Neural crest cell (in vitro differentiated cells): ENCODE results near the gene BCAT1. TPM values are rescaled to one million over a fixed set of nuclear protein-coding genes. Genes with fewer than 3 reads are reported as not detected.

Source experiments
- DNase-seq: peaks from one replicate; pipeline ENCODE4 v3.0.0; 2021; ENCODE audit warnings: low read depth, mixed read lengths, low spot score
- H3K27ac Mint-ChIP-seq: one replicate; pipeline ENCODE4 v1.8.0; 2021; ENCODE audit warnings: mild to moderate bottlenecking, mixed read lengths; ENCODE audit not compliant: unreplicated experiment
- H3K27me3 Mint-ChIP-seq: 2 replicates; pipeline ENCODE4 v1.8.0; 2021; ENCODE audit warnings: low read depth, mild to moderate bottlenecking, mixed read lengths
- H3K36me3 Mint-ChIP-seq: 2 replicates; pipeline ENCODE4 v1.8.0; 2021; ENCODE audit warnings: low read depth, mild to moderate bottlenecking, mixed read lengths
- H3K4me1 Mint-ChIP-seq: 2 replicates; pipeline ENCODE4 v1.8.0; 2021; ENCODE audit warnings: mixed read lengths
- H3K4me3 Mint-ChIP-seq: one replicate; pipeline ENCODE4 v1.8.0; 2021; ENCODE audit warnings: mild to moderate bottlenecking, mixed read lengths
- H3K9me3 Mint-ChIP-seq: 2 replicates; pipeline ENCODE4 v1.8.0; 2021; ENCODE audit warnings: mixed read lengths
- total RNA-seq: library from RNA; stranded (reverse); gene quantifications from 2 replicates; pipeline ENCODE4 v1.2.1, GENCODE V29; 2021
- TF ChIP-seq, protein P1 (sequence below): fragments of 200-600 bp; sonication (generic); conservative IDR thresholded peaks from 2 replicates; pipeline ENCODE4 v1.5.0; 2021; ENCODE audit warnings: antibody characterized with exemption, mild to moderate bottlenecking

The BCAT1 gene
- total RNA-seq, 1 donor from 2014 or later = 199 TPM

DNA sequence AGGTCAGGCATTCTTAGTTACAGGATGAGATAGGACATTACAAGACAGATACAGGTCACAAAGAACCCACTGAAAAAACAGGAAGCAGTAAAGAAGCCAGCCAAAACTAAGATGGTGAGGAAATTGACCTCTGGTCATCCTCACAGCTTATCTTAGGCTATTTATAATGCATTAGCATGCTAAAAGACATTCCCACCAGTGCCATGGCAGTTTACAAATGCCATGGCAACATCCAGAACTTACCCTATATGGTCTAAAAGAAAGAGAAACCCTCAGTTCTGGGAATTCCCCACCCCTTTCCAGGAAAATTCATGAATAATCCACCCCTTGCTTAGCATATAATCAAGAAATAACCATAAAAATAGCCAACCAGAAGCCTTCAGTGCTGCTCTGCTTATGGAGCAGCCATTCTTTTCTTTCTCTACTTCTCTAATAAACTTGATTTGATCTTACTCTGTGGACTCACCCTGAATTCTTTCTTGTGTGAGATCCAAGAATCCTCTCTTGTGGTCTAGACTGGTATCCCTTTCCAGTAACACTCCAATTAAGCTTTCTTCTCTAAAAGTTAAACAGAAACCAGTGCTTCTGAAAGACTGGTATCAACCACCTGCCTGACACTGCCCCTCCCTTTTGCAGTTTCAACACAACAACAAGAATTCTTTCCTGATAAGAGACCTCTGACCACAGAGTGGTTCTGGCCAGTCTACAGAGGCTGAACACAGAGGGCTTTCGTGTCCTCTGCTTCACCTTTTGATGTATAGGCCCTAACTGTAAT, 86.9 kb downstream of the BCAT1 start:
- no peak overlapping the region for H3K27ac Mint-ChIP-seq
- H3K4me3 Mint-ChIP-seq = no peak overlapping the region
- H3K9me3 Mint-ChIP-seq = peaks cover 17% of the 10 kb centered on the region

DNA sequence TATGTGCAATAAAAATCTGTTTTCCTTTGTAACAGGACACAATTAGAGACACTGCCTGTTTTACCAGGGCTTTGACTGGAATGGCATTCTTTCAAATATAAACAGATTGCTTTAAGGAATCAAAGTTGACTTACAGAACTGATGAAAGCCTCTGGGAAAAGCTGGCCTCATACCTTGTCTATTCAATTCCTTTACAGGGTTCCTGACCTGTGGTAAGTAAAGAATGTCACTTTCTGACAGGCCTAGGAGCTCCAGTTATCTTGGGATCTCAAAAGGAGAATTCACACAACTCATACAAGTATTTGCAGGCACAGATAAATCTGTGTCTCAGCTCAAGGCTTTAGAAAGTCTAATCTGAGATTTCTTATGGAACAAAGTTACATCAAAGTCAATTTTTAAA, 88.4 kb downstream of the BCAT1 start:
- Mint-ChIP-seq H3K4me3 (no peak overlapping the region), H3K27ac (no peak overlapping the region), H3K27me3 (no peaks in the 10 kb centered on the region), H3K36me3 (peaks cover 77% of the 10 kb centered on the region), H3K4me1 (no peaks in the 10 kb centered on the region), H3K9me3 (peaks cover 15% of the 10 kb centered on the region)
- TF ChIP-seq, protein P1, sequence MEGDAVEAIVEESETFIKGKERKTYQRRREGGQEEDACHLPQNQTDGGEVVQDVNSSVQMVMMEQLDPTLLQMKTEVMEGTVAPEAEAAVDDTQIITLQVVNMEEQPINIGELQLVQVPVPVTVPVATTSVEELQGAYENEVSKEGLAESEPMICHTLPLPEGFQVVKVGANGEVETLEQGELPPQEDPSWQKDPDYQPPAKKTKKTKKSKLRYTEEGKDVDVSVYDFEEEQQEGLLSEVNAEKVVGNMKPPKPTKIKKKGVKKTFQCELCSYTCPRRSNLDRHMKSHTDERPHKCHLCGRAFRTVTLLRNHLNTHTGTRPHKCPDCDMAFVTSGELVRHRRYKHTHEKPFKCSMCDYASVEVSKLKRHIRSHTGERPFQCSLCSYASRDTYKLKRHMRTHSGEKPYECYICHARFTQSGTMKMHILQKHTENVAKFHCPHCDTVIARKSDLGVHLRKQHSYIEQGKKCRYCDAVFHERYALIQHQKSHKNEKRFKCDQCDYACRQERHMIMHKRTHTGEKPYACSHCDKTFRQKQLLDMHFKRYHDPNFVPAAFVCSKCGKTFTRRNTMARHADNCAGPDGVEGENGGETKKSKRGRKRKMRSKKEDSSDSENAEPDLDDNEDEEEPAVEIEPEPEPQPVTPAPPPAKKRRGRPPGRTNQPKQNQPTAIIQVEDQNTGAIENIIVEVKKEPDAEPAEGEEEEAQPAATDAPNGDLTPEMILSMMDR = no peak
- DNase-seq = no peak

More for the DNA sequence above, 86.9 kb downstream of the BCAT1 start:
- H3K4me1 Mint-ChIP-seq = no peaks in the 10 kb centered on the region
- peaks cover 77% of the 10 kb centered on the region for H3K36me3 Mint-ChIP-seq
- H3K27me3 Mint-ChIP-seq = no peaks in the 10 kb centered on the region
- no peak for DNase-seq
- TF ChIP-seq, protein P1 = no peak

GRCh38 chr12:24856541-24856940, 92.4 kb downstream of the BCAT1 start:
- no peak overlapping the region for H3K27ac Mint-ChIP-seq
- peaks cover 62% of the 10 kb centered on the region for H3K36me3 Mint-ChIP-seq
- no peaks in the 10 kb centered on the region for H3K27me3 Mint-ChIP-seq
- no peak for DNase-seq
- H3K4me3 Mint-ChIP-seq = no peak overlapping the region
- peaks cover 15% of the 10 kb centered on the region for H3K9me3 Mint-ChIP-seq
- peaks cover 5% of the 10 kb centered on the region for H3K4me1 Mint-ChIP-seq
- TF ChIP-seq, protein P1 = no peak

GRCh38 chr12:24854908-24855307, 94.0 kb downstream of the BCAT1 start:
- Mint-ChIP-seq H3K27ac (no peak overlapping the region), H3K4me3 (no peak overlapping the region)
- TF ChIP-seq, protein P1 = no peak

DNA sequence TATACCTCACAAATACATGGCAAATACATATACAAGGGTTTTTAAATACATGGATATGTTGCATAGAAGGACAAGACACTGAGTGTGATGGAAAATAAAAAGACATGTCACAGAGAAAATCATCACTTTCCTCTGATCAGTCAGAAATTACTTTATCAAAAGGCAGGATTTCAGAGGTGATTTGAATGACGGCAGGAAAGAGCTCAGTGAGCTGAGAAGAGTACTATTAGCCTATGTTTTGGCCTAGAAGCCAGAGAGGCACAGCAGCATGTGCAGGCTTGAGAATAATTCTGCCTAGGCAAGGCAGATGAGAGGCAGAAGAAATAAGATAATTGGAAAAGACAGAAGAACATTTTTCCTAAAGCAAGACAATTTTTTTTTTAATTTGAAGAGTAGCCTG, 94.9 kb downstream of the BCAT1 start:
- Mint-ChIP-seq H3K27ac (no peak overlapping the region), H3K4me1 (peaks cover 5% of the 10 kb centered on the region), H3K36me3 (peaks cover 49% of the 10 kb centered on the region), H3K9me3 (peaks cover 10% of the 10 kb centered on the region), H3K4me3 (no peak overlapping the region), H3K27me3 (no peaks in the 10 kb centered on the region)
- DNase-seq = no peak
- TF ChIP-seq, protein P1 = no peak

More at GRCh38 chr12:24854908-24855307, 94.0 kb downstream of the BCAT1 start:
- H3K36me3 Mint-ChIP-seq = peaks cover 56% of the 10 kb centered on the region
- DNase-seq = no peak
- H3K4me1 Mint-ChIP-seq = peaks cover 5% of the 10 kb centered on the region
- H3K9me3 Mint-ChIP-seq = peaks cover 12% of the 10 kb centered on the region
- H3K27me3 Mint-ChIP-seq = no peaks in the 10 kb centered on the region
